OCI-LY1 (cell line): ENCODE results near the gene ANO3.

Source experiments
- CTCF ChIP-seq: fragments of 200-600 bp; sonication (generic), shearing (Covaris generic); IDR thresholded peaks from 2 replicates; pipeline ENCODE4 v1.5.1; 2017; ENCODE audit warnings: mild to moderate bottlenecking, antibody characterized with exemption, low read length, moderate library complexity, mixed read lengths
- EZH2 ChIP-seq: fragments of 200-600 bp; sonication (generic), shearing (Covaris generic); IDR thresholded peaks from 2 replicates; pipeline ENCODE4 v1.8.0; 2017; ENCODE audit warnings: borderline replicate concordance, mixed run types, mild to moderate bottlenecking, antibody characterized with exemption, low read length, moderate library complexity, mixed read lengths

GRCh38 chr11:26608507-26609146 is 276.7 kb downstream of the ANO3 start:
- TF ChIP-seq CTCF (no peak), EZH2 (no peak)
